ENCODE measurements around the gene SNAI1. TPM values are rescaled to one million over a fixed set of nuclear protein-coding genes. Genes with fewer than 3 reads are reported as not detected.
A peak's percentile ranks its signal among the peaks of the same experiment; 100 is the strongest.
"Not testable (repeated sequence)": the region's sequence is repeated elsewhere in the genome, so short reads cannot be mapped to it uniquely, and the experiment has no call there.

SNAI1 gene
- total RNA-seq, 1 donor from 2014 or later: 4.9 TPM

DNA sequence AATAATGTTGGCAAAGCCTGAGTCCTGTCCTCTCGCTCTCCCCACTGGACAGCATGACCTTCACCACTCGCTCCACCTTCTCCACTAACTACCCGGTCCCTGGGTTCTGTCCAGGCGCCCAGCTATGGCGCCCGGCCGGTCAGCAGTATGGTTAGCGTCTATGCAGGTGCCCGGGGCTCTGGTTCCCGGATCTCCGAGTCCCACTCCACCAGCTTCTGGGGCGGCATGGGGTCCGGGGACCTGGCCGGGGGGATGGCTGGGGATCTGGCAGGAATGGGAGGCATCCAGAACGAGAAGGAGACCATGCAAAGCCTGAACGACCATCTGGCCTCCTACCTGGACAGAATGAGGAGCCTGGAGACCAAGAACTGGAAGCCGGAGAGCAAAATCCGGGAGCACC, 26.1 kb upstream of the SNAI1 start:
- no peaks in the 10 kb centered on the region for H3K27me3 Mint-ChIP-seq (ENCODE audit: low read depth)
- H3K36me3 Mint-ChIP-seq (ENCODE audit: low read depth): peaks cover 35% of the 10 kb centered on the region
- peaks cover 5% of the 10 kb centered on the region for H3K4me1 Mint-ChIP-seq (ENCODE audit: low read depth)
- no peak overlapping the region for H3K27ac Mint-ChIP-seq (ENCODE audit: unreplicated experiment)
- H3K4me3 Mint-ChIP-seq (ENCODE audit: unreplicated experiment): no peak overlapping the region
- no peak for DNase-seq (ENCODE audit: low spot score)
- no peak for TF ChIP-seq CTCF (IDR thresholded peaks at IDR 0.05)
- H3K9me3 Mint-ChIP-seq (ENCODE audit: low read depth): no peaks in the 10 kb centered on the region

GRCh38 chr20:49957089-49957938, 25.5 kb upstream of the SNAI1 start:
- not testable (repeated sequence) for H3K27ac Mint-ChIP-seq (ENCODE audit: unreplicated experiment); H3K4me1 Mint-ChIP-seq (ENCODE audit: low read depth); H3K9me3 Mint-ChIP-seq (ENCODE audit: low read depth); H3K4me3 Mint-ChIP-seq (ENCODE audit: unreplicated experiment); H3K27me3 Mint-ChIP-seq (ENCODE audit: low read depth); DNase-seq (ENCODE audit: low spot score)
- peaks cover 31% of the 10 kb centered on the region for H3K36me3 Mint-ChIP-seq (ENCODE audit: low read depth)

GRCh38 chr20:49961413-49961812, 21.4 kb upstream of the SNAI1 start:
- H3K9me3 Mint-ChIP-seq (ENCODE audit: low read depth): no peaks in the 10 kb centered on the region
- peak overlapping the region; percentile 42 for H3K27ac Mint-ChIP-seq (ENCODE audit: unreplicated experiment)
- H3K36me3 Mint-ChIP-seq (ENCODE audit: low read depth): peaks cover 14% of the 10 kb centered on the region
- peaks cover 5% of the 10 kb centered on the region for H3K4me1 Mint-ChIP-seq (ENCODE audit: low read depth)
- DNase-seq (ENCODE audit: low spot score): no peak
- H3K4me3 Mint-ChIP-seq (ENCODE audit: unreplicated experiment): no peak overlapping the region
- H3K27me3 Mint-ChIP-seq (ENCODE audit: low read depth): no peaks in the 10 kb centered on the region
- no peak for TF ChIP-seq CTCF (IDR thresholded peaks at IDR 0.05)

DNA sequence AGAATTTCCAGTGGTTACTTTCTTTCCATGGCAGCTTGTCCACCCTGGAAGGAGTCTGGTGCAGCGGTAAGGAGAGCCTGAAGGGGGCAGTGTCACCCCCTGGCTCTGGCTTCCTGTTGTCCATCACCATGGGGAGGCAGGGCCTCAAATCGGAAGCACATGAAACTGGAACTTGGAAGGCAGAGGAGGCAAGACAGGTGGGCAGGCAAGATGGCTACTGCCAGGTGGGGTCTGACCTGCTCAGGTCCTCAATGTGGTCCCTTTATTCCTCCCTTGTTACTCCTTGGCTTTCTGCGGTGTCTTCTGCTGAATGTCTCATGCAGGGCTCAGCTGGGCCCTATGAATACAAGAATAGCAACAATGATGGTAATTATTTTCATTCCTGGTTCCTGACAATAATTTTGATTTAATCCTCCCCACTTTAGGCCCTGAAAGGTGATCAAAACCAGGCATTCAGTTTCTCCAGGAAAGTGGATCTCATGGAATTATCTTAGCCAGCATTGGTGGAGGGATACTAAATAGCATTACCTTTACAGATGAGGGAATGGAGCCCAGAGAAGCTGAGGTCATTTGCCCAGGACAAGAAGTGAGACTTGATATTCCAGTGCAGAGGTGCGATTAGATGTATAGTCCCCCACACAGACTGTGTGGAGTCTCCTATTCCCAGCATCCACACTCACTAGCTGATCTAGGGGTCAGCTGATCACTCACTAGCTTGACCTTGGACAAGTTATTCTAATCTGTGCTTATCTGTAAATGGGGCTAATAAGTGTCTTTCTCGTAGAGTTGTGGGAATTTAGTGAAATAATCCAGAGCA, 17.6 kb upstream of the SNAI1 start:
- peak; percentile 32 for DNase-seq (ENCODE audit: low spot score)
- no peak overlapping the region for H3K27ac Mint-ChIP-seq (ENCODE audit: unreplicated experiment)
- TF ChIP-seq CTCF (IDR thresholded peaks at IDR 0.05): peak; percentile 74
- peaks cover 2% of the 10 kb centered on the region for H3K36me3 Mint-ChIP-seq (ENCODE audit: low read depth)
- no peak overlapping the region for H3K4me3 Mint-ChIP-seq (ENCODE audit: unreplicated experiment)
- H3K9me3 Mint-ChIP-seq (ENCODE audit: low read depth): no peaks in the 10 kb centered on the region
- H3K27me3 Mint-ChIP-seq (ENCODE audit: low read depth): no peaks in the 10 kb centered on the region
- peaks cover 12% of the 10 kb centered on the region for H3K4me1 Mint-ChIP-seq (ENCODE audit: low read depth)

DNA sequence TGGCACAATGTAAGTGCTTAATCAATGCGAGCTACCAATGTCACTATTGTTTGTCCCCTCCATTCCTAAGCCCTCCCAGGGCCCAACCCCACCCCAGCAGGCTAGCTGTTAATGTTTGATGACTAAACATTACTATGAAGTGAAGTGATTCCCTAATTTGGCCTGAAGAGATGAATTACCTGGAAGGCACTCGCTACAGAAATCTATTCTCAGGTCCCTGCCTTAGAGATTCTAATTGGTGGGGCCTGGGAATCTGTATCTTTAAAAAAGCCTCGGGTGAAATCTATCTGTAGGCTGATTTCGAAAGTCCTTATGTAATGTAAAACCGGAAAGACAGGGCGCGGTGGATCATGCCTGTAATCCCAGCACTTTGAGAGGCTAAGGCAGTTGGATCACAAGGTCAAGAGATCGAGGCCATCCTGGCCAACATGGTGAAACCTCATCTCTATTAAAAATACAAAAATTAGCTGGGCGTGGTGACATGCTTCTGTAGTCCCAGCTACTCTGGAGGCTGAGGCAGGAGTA, 16.9 kb upstream of the SNAI1 start:
- H3K4me3 Mint-ChIP-seq (ENCODE audit: unreplicated experiment): no peak overlapping the region
- H3K27me3 Mint-ChIP-seq (ENCODE audit: low read depth): no peaks in the 10 kb centered on the region
- H3K27ac Mint-ChIP-seq (ENCODE audit: unreplicated experiment): no peak overlapping the region
- H3K4me1 Mint-ChIP-seq (ENCODE audit: low read depth): peaks cover 12% of the 10 kb centered on the region
- H3K36me3 Mint-ChIP-seq (ENCODE audit: low read depth): peaks cover 2% of the 10 kb centered on the region
- H3K9me3 Mint-ChIP-seq (ENCODE audit: low read depth): no peaks in the 10 kb centered on the region
- no peak for DNase-seq (ENCODE audit: low spot score)
- no peak for TF ChIP-seq CTCF (IDR thresholded peaks at IDR 0.05)

Measured in chondrocyte (in vitro differentiated cells).